Transverse colon (tissue), 4 donors: Measurements from ENCODE around the gene EARS2. TPM values are rescaled to one million over a fixed set of nuclear protein-coding genes. Genes with fewer than 3 reads are reported as not detected.

Source experiments
- DNase-seq: peaks from one replicate; pipeline ENCODE4 v3.0.0-alpha.2; 2019
- H3K27ac ChIP-seq, 4 donors: fragments of 200-600 bp; sonication (generic); 2 replicates each; pipeline ENCODE4 v1.5.1; 2016 to 2018; ENCODE audit warnings: inconsistent platforms in 4 of 4
- H3K27me3 ChIP-seq: fragments of 200-600 bp; sonication (generic); 2 replicates; pipeline ENCODE4 v1.5.1; 2017; ENCODE audit warnings: inconsistent platforms
- H3K36me3 ChIP-seq, 4 donors: fragments of 200-600 bp; sonication (generic); 2 replicates each; pipeline ENCODE4 v1.5.1; 2017 to 2019; ENCODE audit warnings: inconsistent platforms in 4 of 4
- H3K4me1 ChIP-seq, 4 donors: fragments of 200-600 bp; sonication (generic); 2 replicates each; pipeline ENCODE4 v1.5.1; 2017 to 2020; ENCODE audit warnings: inconsistent platforms in 4 of 4
- H3K4me3 ChIP-seq, 4 donors: fragments of 200-600 bp; sonication (generic); 1 replicate in 1 of 4; 2 replicates in 3 of 4; pipeline versions ENCODE4 v1.5.1 to v1.6.1; 2017 to 2019; ENCODE audit warnings: inconsistent platforms in 4 of 4
- H3K9me3 ChIP-seq, 2 donors: fragments of 200-600 bp; sonication (generic); 2 replicates each; pipeline ENCODE4 v1.5.1; 2017 to 2019; ENCODE audit warnings: inconsistent platforms in 2 of 2
- CTCF ChIP-seq, 5 experiments: fragments of 200-600 bp in 3 of 5; fragments of 450-650 bp in 2 of 5; sonication (generic) in 3 of 5; IDR thresholded peaks; 1 replicate in 2 of 5; 2 replicates in 3 of 5; pipeline ENCODE4 v1.5.1; 2016 to 2017; ENCODE audit warnings: antibody characterized with exemption in 5 of 5, inconsistent platforms in 3 of 5, mild to moderate bottlenecking in 2 of 5, moderate library complexity in 1 of 5
- EP300 ChIP-seq: sonication (generic); formaldehyde crosslinking; IDR thresholded peaks from one replicate; pipeline ENCODE4 v1.6.1; 2017; ENCODE audit warnings: antibody characterized with exemption, low read depth
- POLR2A ChIP-seq: fragments of 450-650 bp; IDR thresholded peaks from one replicate; pipeline ENCODE4 v1.6.1; 2016; ENCODE audit warnings: antibody characterized with exemption, mild to moderate bottlenecking, moderate library complexity
- POLR2AphosphoS5 ChIP-seq, 3 donors: sonication (generic); formaldehyde crosslinking; IDR thresholded peaks; one replicate each; pipeline ENCODE4 v1.6.1; 2016; ENCODE audit warnings: antibody characterized with exemption in 3 of 3
- WGBS, 2 donors: methylation state at CpG; one replicate each; pipeline ENCODE4 v1.1.5; 2018; ENCODE audit warnings: low coverage in 1 of 2; 5-methylcytosine and 5-hydroxymethylcytosine counted together
- in situ Hi-C, 4 donors: fragments of 200-750 bp; cut with MboI; loops; one replicate each; pipeline versions ENCODE4 v1.15.0 to v1.15.1; 2017; ENCODE audit warnings: low sequenced_read_pairs in 3 of 4, low pct_ligation_motif_present in 1 of 4, low pct_unique_long_range_greater_than_20kb in 1 of 4
- intact Hi-C: fragments of 100-400 bp; cut with DNase I; formaldehyde crosslinking; loops from one replicate; pipeline ENCODE4 v1.15.1; 2023; ENCODE audit warnings: low total_unique reads
- total RNA-seq, 4 donors: library from RNA; depleted of rRNA; stranded (reverse); fragments of >200 nt; gene quantifications; one replicate each; pipeline ENCODE4 v1.1.0, GENCODE V29; 2016

Gene EARS2
- total RNA-seq, 4 donors from 2014 or later: 9.4 to 88.2 (median 14.3) TPM

GRCh38 chr16:23524886-23525285, 32.3 kb downstream of the EARS2 start:
- DNase-seq: no peak
- Histone ChIP-seq H3K27me3 (no peaks in the 10 kb centered on the region), H3K36me3 (peaks cover 0 to 31% (median 5%) of the 10 kb centered on the region in 4 donors), H3K4me1 (no peaks in the 10 kb centered on the region), H3K4me3 (no peak overlapping the region), H3K27ac (no peak overlapping the region), H3K9me3 (no peaks in the 10 kb centered on the region)
- intact Hi-C loops: no loop called here
- 91% methylated on average over 3 of the region's 3 CpGs; no CpG with 5 or more reads in 1 of the 2 donors for WGBS, 2 donors
- no peak for TF ChIP-seq POLR2A
- no peak for TF ChIP-seq CTCF (IDR thresholded peaks at IDR 0.05)
- no peak for TF ChIP-seq POLR2AphosphoS5 (IDR thresholded peaks at IDR 0.05)
- TF ChIP-seq EP300: no peak
- in situ Hi-C loops: no loop called here

DNA sequence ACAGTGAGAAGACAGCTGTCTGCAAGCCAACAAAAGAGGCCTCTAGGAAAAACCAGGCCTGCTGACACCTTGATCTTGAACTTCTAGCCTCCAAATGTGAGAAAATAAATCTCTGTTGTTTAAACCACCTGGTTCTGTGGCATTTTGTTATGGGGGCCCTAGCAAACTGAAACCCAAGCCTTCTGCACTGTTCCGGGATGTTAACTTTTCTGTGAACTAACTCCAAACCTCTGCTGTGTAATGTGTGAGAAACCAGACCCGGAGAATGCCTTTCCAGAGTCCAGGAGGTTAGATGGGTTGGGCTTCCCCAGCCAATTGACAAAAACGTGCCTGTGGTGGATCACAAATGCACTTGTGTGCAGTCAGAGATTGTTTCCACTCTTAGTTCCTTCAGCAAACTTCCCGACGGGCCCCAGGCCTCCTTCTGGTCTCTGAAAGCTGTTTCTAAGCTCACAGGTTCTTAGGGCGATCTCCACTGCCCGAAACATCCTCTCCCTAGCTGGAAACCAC, 33.2 kb downstream of the EARS2 start:
- no peak overlapping the region for H3K4me3 ChIP-seq
- H3K27ac ChIP-seq: peak overlapping the region in 1 of 4 donors; percentile 12
- TF ChIP-seq POLR2AphosphoS5 (IDR thresholded peaks at IDR 0.05) (no peak), EP300 (no peak), CTCF (IDR thresholded peaks at IDR 0.05) (no peak), POLR2A (no peak)
- no peaks in the 10 kb centered on the region for H3K9me3 ChIP-seq
- no peaks in the 10 kb centered on the region for H3K27me3 ChIP-seq
- WGBS, 2 donors: 84 to 95% methylated on average over 4 to 7 of the region's 7 CpGs
- intact Hi-C loops: no loop called here
- in situ Hi-C loops: no loop called here
- peaks cover 0 to 28% (median 2%) of the 10 kb centered on the region in 4 donors for H3K36me3 ChIP-seq
- peaks cover 0 to 3% (median 0%) of the 10 kb centered on the region in 4 donors for H3K4me1 ChIP-seq
- DNase-seq: no peak

GRCh38 chr16:23523321-23523720, 33.8 kb downstream of the EARS2 start:
- no peaks in the 10 kb centered on the region for H3K9me3 ChIP-seq
- 82 to 83% methylated on average over 2 to 6 of the region's 6 CpGs for WGBS, 2 donors
- H3K4me1 ChIP-seq: peaks cover 0 to 3% (median 0%) of the 10 kb centered on the region in 4 donors
- in situ Hi-C loops (no loop called here), intact Hi-C loops (no loop called here)
- peaks cover 0 to 23% (median 0%) of the 10 kb centered on the region in 4 donors for H3K36me3 ChIP-seq
- TF ChIP-seq POLR2AphosphoS5 (IDR thresholded peaks at IDR 0.05) (no peak), EP300 (no peak), POLR2A (no peak), CTCF (IDR thresholded peaks at IDR 0.05) (no peak)
- peak overlapping the region in 1 of 4 donors; percentile 12 for H3K27ac ChIP-seq
- DNase-seq: no peak
- H3K4me3 ChIP-seq: no peak overlapping the region
- no peaks in the 10 kb centered on the region for H3K27me3 ChIP-seq

DNA sequence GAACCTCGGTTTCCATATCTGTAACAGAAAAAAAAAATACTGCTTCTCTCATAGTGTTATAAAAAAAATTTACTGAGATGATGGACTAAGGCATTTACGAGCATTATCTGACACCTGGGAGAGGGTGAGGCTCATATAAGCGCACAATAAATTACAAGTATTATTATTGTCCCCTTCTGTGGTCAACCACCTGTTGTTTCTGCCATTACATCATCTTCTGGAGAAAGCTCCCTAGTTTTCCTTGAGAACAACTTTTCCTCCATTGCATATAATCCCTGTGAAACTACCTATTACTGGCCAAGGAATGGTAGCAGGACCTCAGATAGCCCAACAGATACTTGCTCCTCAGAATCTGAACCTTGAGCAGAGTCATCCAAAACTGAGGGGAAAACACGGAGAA, 35.2 kb downstream of the EARS2 start:
- intact Hi-C loops (no loop called here), in situ Hi-C loops (no loop called here)
- WGBS, 2 donors: 94 to 95% methylated on average over 4 of the region's 4 CpGs
- Histone ChIP-seq H3K36me3 (peaks cover 0 to 18% (median 0%) of the 10 kb centered on the region in 4 donors), H3K4me1 (peaks cover 0 to 3% (median 0%) of the 10 kb centered on the region in 4 donors), H3K27me3 (no peaks in the 10 kb centered on the region), H3K4me3 (no peak overlapping the region), H3K27ac (no peak overlapping the region), H3K9me3 (no peaks in the 10 kb centered on the region)
- no peak for TF ChIP-seq EP300
- no peak for TF ChIP-seq POLR2AphosphoS5 (IDR thresholded peaks at IDR 0.05)
- TF ChIP-seq POLR2A: no peak
- TF ChIP-seq CTCF (IDR thresholded peaks at IDR 0.05): no peak
- DNase-seq: no peak
